Parathyroid adenoma (tissue), 2 donors: ENCODE data around the gene TXNRD3.

Experiments used
- H2AFZ ChIP-seq: fragments of 300-600 bp; sonication (generic); one replicate; pipeline ENCODE4 v1.7.0; 2017; ENCODE audit warnings: antibody characterized with exemption, mild to moderate bottlenecking
- H3K27ac ChIP-seq: fragments of 300-600 bp; sonication (generic); one replicate; pipeline ENCODE4 v1.7.0; 2017
- H3K27me3 ChIP-seq: fragments of 300-600 bp; sonication (generic); one replicate; pipeline ENCODE4 v1.7.0; 2017; ENCODE audit warnings: low read length; ENCODE audit not compliant: control insufficient read depth, insufficient read depth
- H3K36me3 ChIP-seq: fragments of 300-600 bp; sonication (generic); one replicate; pipeline ENCODE4 v1.7.0; 2017; ENCODE audit warnings: low read length; ENCODE audit not compliant: control insufficient read depth, insufficient read depth
- H3K4me1 ChIP-seq: fragments of 300-600 bp; sonication (generic); one replicate; pipeline ENCODE4 v1.7.0; 2017; ENCODE audit warnings: control low read depth
- H3K4me2 ChIP-seq: fragments of 300-600 bp; sonication (generic); one replicate; pipeline ENCODE4 v1.7.0; 2017; ENCODE audit warnings: low read length
- H3K4me3 ChIP-seq: fragments of 300-600 bp; sonication (generic); one replicate; pipeline ENCODE4 v1.7.0; 2017; ENCODE audit warnings: low read depth, low read length
- H3K79me2 ChIP-seq: fragments of 300-600 bp; sonication (generic); one replicate; pipeline ENCODE4 v1.7.0; 2017; ENCODE audit warnings: control low read depth
- H3K9ac ChIP-seq: fragments of 300-600 bp; sonication (generic); one replicate; pipeline ENCODE4 v1.7.0; 2017; ENCODE audit warnings: mild to moderate bottlenecking
- H3K9me3 ChIP-seq: fragments of 300-600 bp; sonication (generic); one replicate; pipeline ENCODE4 v1.7.0; 2017; ENCODE audit warnings: low read length; ENCODE audit not compliant: control insufficient read depth
- CTCF ChIP-seq: fragments of 300-600 bp; sonication (generic); IDR thresholded peaks from one replicate; pipeline ENCODE4 v1.7.0; 2017; ENCODE audit warnings: antibody characterized with exemption, mild to moderate bottlenecking
- donor health status: primary hyperparathyroidism.

Gene TXNRD3

GRCh38 chr3:126684218-126684751, 29.4 kb upstream of the TXNRD3 start:
- no peak overlapping the region for H3K9ac ChIP-seq
- no peaks in the 10 kb centered on the region for H3K79me2 ChIP-seq
- no peak for TF ChIP-seq CTCF
- no peak overlapping the region for H3K4me3 ChIP-seq
- no peaks in the 10 kb centered on the region for H3K27me3 ChIP-seq
- no peaks in the 10 kb centered on the region for H3K36me3 ChIP-seq
- no peaks in the 10 kb centered on the region for H3K4me1 ChIP-seq
- no peak overlapping the region for H2AFZ ChIP-seq
- no peak overlapping the region for H3K4me2 ChIP-seq
- no peaks in the 10 kb centered on the region for H3K9me3 ChIP-seq
- H3K27ac ChIP-seq, result no peak overlapping the region

GRCh38 chr3:126683069-126683468, 28.1 kb upstream of the TXNRD3 start:
- H2AFZ ChIP-seq, result no peak overlapping the region
- no peak overlapping the region for H3K9ac ChIP-seq
- H3K4me2 ChIP-seq, result no peak overlapping the region
- H3K79me2 ChIP-seq, result no peaks in the 10 kb centered on the region
- no peak overlapping the region for H3K27ac ChIP-seq
- no peaks in the 10 kb centered on the region for H3K27me3 ChIP-seq
- H3K36me3 ChIP-seq, result no peaks in the 10 kb centered on the region
- no peak for TF ChIP-seq CTCF
- peaks cover 6% of the 10 kb centered on the region for H3K4me1 ChIP-seq
- no peaks in the 10 kb centered on the region for H3K9me3 ChIP-seq
- no peak overlapping the region for H3K4me3 ChIP-seq

- H3K9me3 ChIP-seq, result no peaks in the 10 kb centered on the region
- no peak overlapping the region for H2AFZ ChIP-seq
- no peak overlapping the region for H3K27ac ChIP-seq
- TF ChIP-seq CTCF, result no peak
- no peak overlapping the region for H3K9ac ChIP-seq
- H3K27me3 ChIP-seq, result no peaks in the 10 kb centered on the region
- H3K4me2 ChIP-seq, result no peak overlapping the region
- no peaks in the 10 kb centered on the region for H3K36me3 ChIP-seq
- H3K4me1 ChIP-seq, result peaks cover 9% of the 10 kb centered on the region
- no peaks in the 10 kb centered on the region for H3K79me2 ChIP-seq
- H3K4me3 ChIP-seq, result no peak overlapping the region
These were observed 27.1 kb upstream of the TXNRD3 start for GRCh38 chr3:126682009-126682408.

GRCh38 chr3:126680667-126681055, 25.7 kb upstream of the TXNRD3 start:
- H3K36me3 ChIP-seq, result no peaks in the 10 kb centered on the region
- no peaks in the 10 kb centered on the region for H3K27me3 ChIP-seq
- no peaks in the 10 kb centered on the region for H3K9me3 ChIP-seq
- H3K4me1 ChIP-seq, result peaks cover 9% of the 10 kb centered on the region
- TF ChIP-seq CTCF, result no peak
- H3K9ac ChIP-seq, result no peak overlapping the region
- H3K27ac ChIP-seq, result no peak overlapping the region
- no peak overlapping the region for H3K4me3 ChIP-seq
- no peak overlapping the region for H3K4me2 ChIP-seq
- H3K79me2 ChIP-seq, result no peaks in the 10 kb centered on the region
- no peak overlapping the region for H2AFZ ChIP-seq
